CD4-positive, alpha-beta memory T cell (primary cell): ENCODE measurements around the gene IL17REL. TPM values are rescaled to one million over a fixed set of nuclear protein-coding genes. Genes with fewer than 3 reads are reported as not detected.

Experiments used
- CTCF ChIA-PET: fragments of 350-600 bp; sonication (Branson Sonifier 250); formaldehyde crosslinking; loops from one replicate; lab custom pipeline; 2021; ENCODE audit warnings: inconsistent platforms; ENCODE audit not compliant: partially characterized antibody; lab: Charles Lee
- POLR2A ChIA-PET: fragments of 350-600 bp; sonication (Branson Sonifier 250); formaldehyde crosslinking; loops from one replicate; lab custom pipeline; 2021; ENCODE audit not compliant: partially characterized antibody; lab: Charles Lee
- DNase-seq, 5 donors: peaks; one replicate each; pipeline versions ENCODE4 v3.0.0 to v3.0.0-alpha.2; 2020 to 2022; ENCODE audit warnings: mixed read lengths in 1 of 5
- H3K27ac ChIP-seq: one replicate; pipeline ENCODE4 v1.7.0; 2013; ENCODE audit warnings: low read depth, low read length
- H3K27me3 ChIP-seq: 2 replicates; pipeline ENCODE4 v1.7.0; 2013; ENCODE audit warnings: mild to moderate bottlenecking, low read length, moderate library complexity; ENCODE audit not compliant: insufficient read depth
- H3K36me3 ChIP-seq: 2 replicates; pipeline ENCODE4 v1.7.0; 2013; ENCODE audit warnings: mild to moderate bottlenecking, low read length, moderate library complexity; ENCODE audit not compliant: insufficient read depth
- H3K4me1 ChIP-seq: 2 replicates; pipeline ENCODE4 v1.7.0; 2013; ENCODE audit warnings: mild to moderate bottlenecking, low read length, moderate library complexity; ENCODE audit not compliant: insufficient read depth
- H3K4me3 ChIP-seq, 2 donors: one replicate each; pipeline ENCODE4 v1.7.0; 2013; ENCODE audit warnings: low read length in 2 of 2, mild to moderate bottlenecking in 1 of 2
- H3K9me3 ChIP-seq, 2 donors: one replicate each; pipeline ENCODE4 v1.7.0; 2013; ENCODE audit warnings: low read length in 2 of 2, control low read depth in 1 of 2; ENCODE audit not compliant: control insufficient read depth in 1 of 2
- H3K27ac Mint-ChIP-seq, 7 donors: one replicate each; pipeline ENCODE4 v1.8.0; 2020 to 2021; ENCODE audit warnings: mixed read lengths in 7 of 7, mild to moderate bottlenecking in 6 of 7, inconsistent platforms in 3 of 7, moderate library complexity in 3 of 7
- H3K27me3 Mint-ChIP-seq, 2 donors: one replicate each; pipeline ENCODE4 v1.8.0; 2020 to 2021; ENCODE audit warnings: mixed read lengths in 2 of 2
- H3K36me3 Mint-ChIP-seq, 2 donors: one replicate each; pipeline ENCODE4 v1.8.0; 2020 to 2021; ENCODE audit warnings: mixed read lengths in 2 of 2, inconsistent platforms in 1 of 2, mild to moderate bottlenecking in 1 of 2
- H3K4me1 Mint-ChIP-seq, 4 donors: one replicate each; pipeline ENCODE4 v1.8.0; 2020 to 2021; ENCODE audit warnings: mixed read lengths in 4 of 4, mild to moderate bottlenecking in 1 of 4
- H3K4me3 Mint-ChIP-seq, 8 donors: one replicate each; pipeline ENCODE4 v1.8.0; 2020 to 2021; ENCODE audit warnings: mixed read lengths in 8 of 8, mild to moderate bottlenecking in 7 of 8, moderate library complexity in 6 of 8, inconsistent platforms in 3 of 8
- H3K9me3 Mint-ChIP-seq, 8 donors: one replicate each; pipeline ENCODE4 v1.8.0; 2020 to 2021; ENCODE audit warnings: mixed read lengths in 8 of 8, mild to moderate bottlenecking in 5 of 8, inconsistent platforms in 3 of 8, moderate library complexity in 1 of 8
- intact Hi-C: fragments of 100-400 bp; cut with micrococcal nuclease; formaldehyde crosslinking; loops from one replicate; pipeline ENCODE4 v1.15.1; 2023
- polyA plus RNA-seq, 2 donors: library from polyadenylated mRNA; unstranded; fragments of 300-500 nt; fragmentation: Illumina TruSeq; gene quantifications; one replicate each; pipeline ENCODE4 v1.2.3, GENCODE V29; 2021
- total RNA-seq, 2 experiments: library from RNA; stranded (reverse); gene quantifications; one replicate each; pipeline ENCODE4 v1.2.3, GENCODE V29; 2021

Gene IL17REL
- total and polyA plus RNA-seq, 4 experiments from 2014 or later, result not detected

DNA sequence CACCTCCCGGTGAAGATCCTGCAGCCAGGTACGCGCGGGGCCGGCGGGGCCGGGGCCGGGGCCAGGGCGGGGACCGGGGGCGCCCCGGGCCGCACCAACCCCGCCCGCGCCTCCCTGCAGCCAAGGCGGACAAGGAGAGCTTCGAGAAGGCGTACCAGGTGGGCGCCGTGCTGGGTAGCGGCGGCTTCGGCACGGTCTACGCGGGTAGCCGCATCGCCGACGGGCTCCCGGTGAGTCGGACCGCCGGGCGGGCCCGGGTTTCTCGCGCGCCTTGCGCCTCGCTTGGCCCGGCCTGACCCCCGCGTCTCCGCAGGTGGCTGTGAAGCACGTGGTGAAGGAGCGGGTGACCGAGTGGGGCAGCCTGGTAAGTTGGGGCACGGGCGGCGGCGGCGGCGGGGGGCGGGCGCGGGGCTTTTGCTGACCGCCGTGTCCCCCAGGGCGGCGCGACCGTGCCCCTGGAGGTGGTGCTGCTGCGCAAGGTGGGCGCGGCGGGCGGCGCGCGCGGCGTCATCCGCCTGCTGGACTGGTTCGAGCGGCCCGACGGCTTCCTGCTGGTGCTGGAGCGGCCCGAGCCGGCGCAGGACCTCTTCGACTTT, 51.5 kb downstream of the IL17REL start:
- Histone ChIP-seq H3K27ac (peak overlapping the region; percentile 98), H3K4me3 (peak overlapping the region in 1 of 2 donors; percentile 88), H3K4me1 (peaks cover 31% of the 10 kb centered on the region), H3K27me3 (no peaks in the 10 kb centered on the region), H3K36me3 (peaks cover 22% of the 10 kb centered on the region), H3K9me3 (no peaks in the 10 kb centered on the region)
- ChIA-PET CTCF (interaction anchor here (1.2 to 2.9 kb wide), 2 partner anchors 10 to 25 kb away, joined by 3 to 8 read pairs; no protein-coding TSS in a partner anchor), POLR2A (interaction anchor here (0.6 to 5.7 kb wide), 22 partner anchors 9 to 660 kb away, joined by 3 to 90 read pairs (median 6); no protein-coding TSS in a partner anchor)
- peak in 4 of 5 donors; percentile 35 to 52 (median 46) for DNase-seq
- Mint-ChIP-seq H3K27me3 (peaks cover 0 to 3% of the 10 kb centered on the region in 2 donors), H3K36me3 (peaks cover 6 to 24% of the 10 kb centered on the region in 2 donors), H3K4me1 (peaks cover 4 to 42% (median 17%) of the 10 kb centered on the region in 4 donors), H3K27ac (peak overlapping the region; percentile 92 to 96 (median 94)), H3K9me3 (peaks cover 0 to 8% (median 0%) of the 10 kb centered on the region in 8 donors), H3K4me3 (peak overlapping the region in 7 of 8 donors; percentile 87 to 93 (median 91))
- intact Hi-C loops, result loop anchor here (5.0 kb wide), 1 partner anchor 124 kb away; no protein-coding TSS in a partner anchor

DNA sequence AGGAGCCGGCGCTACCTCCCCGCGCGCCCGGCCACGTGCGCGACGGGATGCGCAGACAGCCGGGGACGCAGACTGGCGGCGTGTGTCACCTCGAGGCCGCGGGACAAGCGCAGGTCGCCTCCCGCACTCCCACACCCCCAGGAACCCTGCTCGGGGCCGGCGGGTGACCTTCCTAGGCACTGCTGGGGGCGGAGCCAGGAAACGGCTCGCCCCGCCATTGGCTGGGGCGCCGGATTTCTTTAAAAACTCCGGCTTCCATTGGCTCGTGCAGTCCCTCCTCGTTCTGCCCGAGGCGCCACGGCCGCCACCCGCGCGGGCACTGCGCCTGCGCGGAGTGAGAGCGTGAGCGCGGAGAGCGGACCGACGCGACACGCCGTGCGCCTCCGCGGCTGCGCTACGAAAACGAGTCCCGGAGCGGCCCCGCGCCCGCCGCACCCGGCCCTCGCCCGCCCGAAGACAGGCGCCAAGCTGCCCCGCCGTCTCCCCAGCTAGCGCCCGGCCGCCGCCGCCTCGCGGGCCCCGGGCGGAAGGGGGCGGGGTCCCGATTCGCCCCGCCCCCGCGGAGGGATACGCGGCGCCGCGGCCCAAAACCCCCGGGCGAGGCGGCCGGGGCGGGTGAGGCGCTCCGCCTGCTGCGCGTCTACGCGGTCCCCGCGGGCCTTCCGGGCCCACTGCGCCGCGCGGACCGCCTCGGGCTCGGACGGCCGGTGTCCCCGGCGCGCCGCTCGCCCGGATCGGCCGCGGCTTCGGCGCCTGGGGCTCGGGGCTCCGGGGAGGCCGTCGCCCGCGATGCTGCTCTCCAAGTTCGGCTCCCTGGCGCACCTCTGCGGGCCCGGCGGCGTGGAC, 52.2 kb downstream of the IL17REL start, which contains the start of gene PIM3:
TSS of gene PIM3 (plus strand) at position 614 of the 846 bp plus-strand sequence. CDS start at position 790, 176 bp downstream.
- Histone ChIP-seq H3K27me3 (no peaks in the 10 kb centered on the region), H3K27ac (peak within 1 kb of the TSS; percentile 98), H3K4me3 (peak within 1 kb of the TSS; percentile 69 to 88), H3K36me3 (peaks cover 22% of the 10 kb centered on the region), H3K4me1 (peaks cover 31% of the 10 kb centered on the region), H3K9me3 (no peaks in the 10 kb centered on the region)
- Mint-ChIP-seq H3K27ac (peak within 1 kb of the TSS; percentile 92 to 96 (median 94)), H3K4me1 (peaks cover 4 to 42% (median 17%) of the 10 kb centered on the region in 4 donors), H3K9me3 (peaks cover 0 to 8% (median 0%) of the 10 kb centered on the region in 8 donors), H3K27me3 (peaks cover 0 to 3% of the 10 kb centered on the region in 2 donors), H3K36me3 (peaks cover 6 to 23% of the 10 kb centered on the region in 2 donors), H3K4me3 (peak within 1 kb of the TSS; percentile 85 to 93 (median 90))
- POLR2A ChIA-PET, result interaction anchor here (0.7 to 5.7 kb wide), 20 partner anchors 8 to 661 kb away, joined by 3 to 90 read pairs (median 6); no protein-coding TSS in a partner anchor
- peak; percentile 93 to 95 (median 94) for DNase-seq
- CTCF ChIA-PET, result interaction anchor here (1.2 to 2.9 kb wide), 2 partner anchors 10 to 24 kb away, joined by 3 to 8 read pairs; no protein-coding TSS in a partner anchor
- intact Hi-C loops, result loop anchor here (1.0 to 5.0 kb wide), 2 partner anchors 24 to 123 kb away; no protein-coding TSS in a partner anchor

DNA sequence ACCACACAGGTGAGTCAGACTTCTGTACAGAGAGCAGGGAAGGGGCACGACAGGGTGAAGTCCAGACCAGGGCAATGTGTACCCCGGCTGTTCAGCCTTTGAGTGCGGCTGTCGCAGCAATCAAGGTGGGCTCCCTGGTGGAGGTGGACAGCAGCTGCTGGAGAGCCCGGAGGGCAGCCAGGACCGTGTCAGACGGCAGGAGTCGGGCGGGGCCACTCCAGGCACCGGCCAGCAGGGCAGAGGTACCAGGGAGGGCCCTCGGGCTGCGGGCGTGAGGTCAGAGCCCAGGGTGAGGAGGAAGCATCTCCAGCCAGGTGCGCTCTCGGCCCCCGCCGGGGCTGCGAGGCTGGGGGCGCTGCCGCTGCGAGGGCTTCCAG, 52.8 kb downstream of the IL17REL start:
- Mint-ChIP-seq H3K27ac (peak overlapping the region; percentile 61 to 93 (median 88)), H3K4me3 (peak overlapping the region; percentile 68 to 82 (median 77)), H3K36me3 (peaks cover 6 to 23% of the 10 kb centered on the region in 2 donors), H3K4me1 (peaks cover 4 to 39% (median 17%) of the 10 kb centered on the region in 4 donors), H3K27me3 (peaks cover 0 to 3% of the 10 kb centered on the region in 2 donors), H3K9me3 (peaks cover 0 to 8% (median 0%) of the 10 kb centered on the region in 8 donors)
- DNase-seq, result peak in 1 of 5 donors; percentile 67
- CTCF ChIA-PET, result interaction anchor here (0.8 to 2.9 kb wide), 3 partner anchors 23 to 154 kb away, joined by 3 to 8 read pairs (median 3); no protein-coding TSS in a partner anchor
- Histone ChIP-seq H3K4me3 (peak overlapping the region in 1 of 2 donors; percentile 66), H3K36me3 (peaks cover 22% of the 10 kb centered on the region), H3K4me1 (peaks cover 31% of the 10 kb centered on the region), H3K27ac (peak overlapping the region; percentile 98), H3K27me3 (no peaks in the 10 kb centered on the region), H3K9me3 (no peaks in the 10 kb centered on the region)
- POLR2A ChIA-PET, result interaction anchor here (0.7 to 5.7 kb wide), 19 partner anchors 8 to 662 kb away, joined by 3 to 90 read pairs (median 6); no protein-coding TSS in a partner anchor
- intact Hi-C loops, result loop anchor here (1.0 to 5.0 kb wide), 2 partner anchors 23 to 122 kb away; no protein-coding TSS in a partner anchor

DNA sequence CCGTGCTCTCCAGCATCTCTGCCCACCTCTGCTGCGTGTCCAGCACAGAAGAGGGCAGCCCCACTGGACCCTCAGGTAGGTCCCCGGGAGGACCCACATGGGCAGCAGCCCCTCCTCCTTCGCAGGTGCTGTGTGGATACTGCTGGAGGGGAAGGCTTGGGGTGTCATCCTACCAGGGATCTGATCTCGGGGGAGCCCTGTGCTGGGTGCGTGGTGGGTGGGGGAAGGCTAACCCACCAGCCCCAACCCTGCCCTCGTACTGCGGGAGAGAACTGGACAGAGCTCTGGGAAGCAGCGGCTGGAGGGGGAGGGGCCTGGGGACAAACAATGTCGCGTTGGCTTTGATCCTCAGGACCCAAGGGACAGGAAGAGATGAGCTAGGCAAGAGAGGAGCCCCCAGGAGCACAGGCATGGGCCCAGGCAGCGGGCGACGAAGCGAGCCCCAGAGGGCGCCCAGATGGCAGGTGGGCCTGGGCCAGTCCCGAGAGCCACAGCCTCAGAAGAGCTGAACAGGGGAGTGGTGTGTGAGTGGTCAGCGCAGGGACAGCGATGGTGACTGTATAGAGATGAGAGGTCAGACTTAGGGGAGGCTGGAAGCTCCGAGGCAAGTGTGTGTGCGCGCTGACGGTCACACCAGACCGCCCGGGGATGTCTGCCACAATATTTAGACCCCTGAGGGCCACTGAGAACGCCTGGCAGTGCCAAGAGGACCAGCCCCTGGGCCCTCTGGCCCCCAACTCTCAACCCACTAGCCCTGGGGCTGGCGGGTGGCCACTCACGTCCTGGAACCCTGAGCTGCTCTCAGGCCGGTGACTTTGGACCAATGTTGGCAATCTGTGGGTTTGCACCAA, 53.4 kb downstream of the IL17REL start:
- Histone ChIP-seq H3K9me3 (no peaks in the 10 kb centered on the region), H3K36me3 (peaks cover 16% of the 10 kb centered on the region), H3K4me3 (peak overlapping the region in 1 of 2 donors; percentile 66), H3K27me3 (no peaks in the 10 kb centered on the region), H3K27ac (peak overlapping the region; percentile 98), H3K4me1 (peaks cover 28% of the 10 kb centered on the region)
- H3K36me3 Mint-ChIP-seq, result peaks cover 6 to 23% of the 10 kb centered on the region in 2 donors
- peak overlapping the region; percentile 68 to 82 (median 77) for H3K4me3 Mint-ChIP-seq
- peak in 1 of 5 donors; percentile 48 for DNase-seq
- intact Hi-C loops, result no loop called here
- H3K27ac Mint-ChIP-seq, result peak overlapping the region; percentile 61 to 93 (median 88)
- H3K27me3 Mint-ChIP-seq, result peaks cover 0 to 3% of the 10 kb centered on the region in 2 donors
- POLR2A ChIA-PET, result interaction anchor here (1.0 to 5.7 kb wide), 8 partner anchors 7 to 59 kb away, joined by 3 to 90 read pairs (median 25); no protein-coding TSS in a partner anchor
- H3K9me3 Mint-ChIP-seq, result peaks cover 0 to 8% (median 0%) of the 10 kb centered on the region in 8 donors
- H3K4me1 Mint-ChIP-seq, result peaks cover 4 to 33% (median 17%) of the 10 kb centered on the region in 4 donors
- CTCF ChIA-PET, result interaction anchor here (0.8 to 1.0 kb wide), 2 partner anchors 23 to 153 kb away, joined by 3 read pairs; no protein-coding TSS in a partner anchor

DNA sequence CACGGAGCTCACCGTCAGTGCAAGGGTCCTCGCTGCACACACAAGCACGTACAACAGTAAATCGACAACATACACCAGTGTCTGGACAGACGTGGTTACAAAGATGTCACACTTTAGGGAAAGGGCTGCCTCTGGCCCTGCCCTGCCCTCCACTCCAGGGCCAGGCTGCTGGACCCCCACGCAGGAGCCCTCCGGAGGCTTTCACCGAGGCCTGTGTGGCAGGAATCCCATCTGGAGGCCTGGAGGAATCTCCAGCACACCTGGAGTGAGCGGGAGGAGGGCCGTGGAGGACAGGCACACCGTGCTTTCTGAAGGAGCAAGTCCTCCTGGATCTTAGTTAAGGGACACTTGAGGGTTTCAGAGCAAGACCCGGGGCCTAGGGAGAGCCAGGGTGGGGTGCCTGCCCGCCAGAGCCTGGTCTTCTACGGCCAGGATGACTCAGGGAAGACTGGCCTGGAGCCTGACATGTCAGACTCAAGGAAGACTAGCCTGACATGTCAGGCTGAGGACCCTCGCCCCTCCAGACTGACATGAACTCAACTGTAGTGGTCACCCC, 54.1 kb downstream of the IL17REL start:
- H3K27me3 ChIP-seq, result no peaks in the 10 kb centered on the region
- peaks cover 0 to 8% (median 0%) of the 10 kb centered on the region in 8 donors for H3K9me3 Mint-ChIP-seq
- H3K27me3 Mint-ChIP-seq, result peaks cover 0 to 3% of the 10 kb centered on the region in 2 donors
- H3K4me1 Mint-ChIP-seq, result peaks cover 0 to 26% (median 12%) of the 10 kb centered on the region in 4 donors
- peak overlapping the region; percentile 14 to 93 (median 61) for H3K27ac Mint-ChIP-seq
- intact Hi-C loops, result no loop called here
- H3K9me3 ChIP-seq, result no peaks in the 10 kb centered on the region
- POLR2A ChIA-PET, result interaction anchor here (2.1 to 5.7 kb wide), 4 partner anchors 12 to 26 kb away, joined by 8 to 90 read pairs (median 38); no protein-coding TSS in a partner anchor
- peaks cover under 1 to 15% of the 10 kb centered on the region in 2 donors for H3K36me3 Mint-ChIP-seq
- peaks cover 21% of the 10 kb centered on the region for H3K4me1 ChIP-seq
- H3K4me3 Mint-ChIP-seq, result peak overlapping the region in 2 of 8 donors; percentile 62 to 82
- peaks cover 11% of the 10 kb centered on the region for H3K36me3 ChIP-seq
- DNase-seq, result no peak
- H3K4me3 ChIP-seq, result no peak overlapping the region
- CTCF ChIA-PET, result interaction anchor here (1.0 kb wide), 1 partner anchor 22 kb away, joined by 3 read pairs; no protein-coding TSS in a partner anchor
- no peak overlapping the region for H3K27ac ChIP-seq
